Ishikawa (cell line): ENCODE results near the gene OPHN1.

Experiments used
- CEBPB ChIP-seq: IDR thresholded peaks from 2 replicates; pipeline ENCODE4 v1.6.1; 2012
- EP300 ChIP-seq: IDR thresholded peaks from 2 replicates; pipeline ENCODE4 v1.6.1; 2012; ENCODE audit warnings: borderline replicate concordance
- NFIC ChIP-seq: IDR thresholded peaks from 2 replicates; pipeline ENCODE4 v1.6.1; 2012
- RAD21 ChIP-seq: IDR thresholded peaks from 2 replicates; pipeline ENCODE4 v1.6.1; 2012; ENCODE audit warnings: low read depth
- TAF1 ChIP-seq: IDR thresholded peaks from 2 replicates; pipeline ENCODE4 v1.6.1; 2012; ENCODE audit warnings: low read depth, mild to moderate bottlenecking
- TCF12 ChIP-seq: IDR thresholded peaks from 2 replicates; pipeline ENCODE4 v1.6.1; 2012; ENCODE audit warnings: low read depth
- TEAD4 ChIP-seq: IDR thresholded peaks from 2 replicates; pipeline ENCODE4 v1.6.1; 2012
- YY1 ChIP-seq: IDR thresholded peaks from 2 replicates; pipeline ENCODE4 v1.6.1; 2012; ENCODE audit warnings: low read depth
- ZBTB7A ChIP-seq: IDR thresholded peaks from 2 replicates; pipeline ENCODE4 v1.6.1; 2012; ENCODE audit warnings: low read depth
- TF ChIP-seq, protein P1 (sequence below): IDR thresholded peaks from 2 replicates; pipeline ENCODE4 v1.6.1; 2012

DNA sequence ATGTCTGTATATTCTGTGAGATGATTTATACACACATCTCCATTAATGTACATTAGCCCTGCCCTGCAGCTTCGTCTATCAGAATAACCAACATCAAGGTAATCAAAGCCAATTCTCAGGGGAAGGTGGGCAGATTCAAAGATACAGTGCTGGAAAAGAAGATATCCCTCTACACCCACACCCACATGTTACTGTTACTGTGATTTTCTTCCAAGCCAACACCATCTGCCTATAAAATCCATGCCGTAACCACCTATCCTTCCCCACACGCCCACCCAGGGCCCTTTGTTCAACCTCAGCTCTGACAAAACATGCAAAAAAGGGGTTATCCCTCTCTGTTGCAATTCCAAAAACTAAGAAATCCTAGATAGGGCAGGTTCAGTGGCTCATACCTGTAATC lies 20.0 kb downstream of the OPHN1 start:
- TF ChIP-seq TAF1 (no peak), RAD21 (no peak), TCF12 (no peak), EP300 (no peak), ZBTB7A (no peak), YY1 (no peak), CEBPB (no peak), TEAD4 (no peak), NFIC (no peak)
- TF ChIP-seq, protein P1, sequence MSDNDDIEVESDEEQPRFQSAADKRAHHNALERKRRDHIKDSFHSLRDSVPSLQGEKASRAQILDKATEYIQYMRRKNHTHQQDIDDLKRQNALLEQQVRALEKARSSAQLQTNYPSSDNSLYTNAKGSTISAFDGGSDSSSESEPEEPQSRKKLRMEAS = no peak
